NCI-H345 (cell line): ENCODE data around the gene CERCAM.
"Not testable (repeated sequence)": the region's sequence is repeated elsewhere in the genome, so short reads cannot be mapped to it uniquely, and the experiment has no call there.

Experiments used
- DNase-seq: peaks from one replicate; lab custom pipeline; 2025; lab: John Stamatoyannopoulos, UW

CERCAM gene

DNA sequence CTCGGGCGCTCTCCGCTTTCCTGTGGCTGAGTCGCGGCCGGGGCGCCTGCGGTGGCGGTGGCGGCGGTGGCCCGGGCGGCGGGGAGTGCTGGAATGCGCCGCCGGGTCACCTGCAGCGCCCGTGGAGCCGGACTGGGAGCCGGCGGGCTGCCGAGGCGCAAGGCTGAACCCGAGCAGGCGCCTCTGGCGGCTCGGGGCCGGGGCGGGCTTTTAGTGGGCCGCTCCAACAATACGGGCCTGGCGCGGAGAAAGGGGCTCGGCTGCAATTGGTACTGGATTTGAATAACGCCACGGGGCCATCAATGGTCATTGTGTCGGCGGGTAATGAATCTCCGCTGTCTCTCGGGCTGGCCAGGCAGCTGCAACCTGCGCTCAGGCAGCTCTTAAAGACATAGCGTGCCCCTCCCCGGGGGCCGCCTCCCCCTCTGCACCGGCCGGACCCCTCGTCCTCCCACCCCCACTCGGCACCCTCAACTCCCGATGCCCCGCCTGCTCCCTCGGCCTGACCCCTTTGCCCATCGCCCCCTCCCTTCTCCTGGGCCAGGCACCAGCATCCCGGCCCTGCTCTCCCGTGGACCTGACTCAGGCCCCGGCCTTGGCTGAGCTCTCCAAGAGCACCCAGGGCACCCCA is 27.4 kb upstream of the CERCAM start:
- no peak for DNase-seq

DNA sequence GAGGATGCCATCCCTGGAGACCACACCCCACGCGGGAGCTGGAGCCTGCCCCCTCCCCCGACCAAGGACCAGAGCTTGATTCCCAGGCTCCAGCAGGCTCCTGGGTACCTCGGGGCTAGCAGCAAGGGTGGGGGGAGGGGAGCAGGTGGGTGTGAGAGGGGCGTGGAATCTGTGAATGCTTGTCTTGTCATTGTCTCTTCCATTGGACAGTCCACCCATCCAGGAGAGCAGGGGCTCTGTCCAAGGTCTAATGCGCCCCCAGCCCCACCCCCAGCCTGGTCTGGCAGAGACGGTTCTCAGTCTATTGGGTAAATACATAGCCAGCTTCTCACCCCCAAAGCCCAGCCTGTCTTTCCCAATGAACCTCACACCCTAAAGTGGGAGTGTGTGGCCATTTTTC is 26.7 kb upstream of the CERCAM start:
- no peak for DNase-seq

- no peak for DNase-seq
These were observed 26.1 kb upstream of the CERCAM start for GRCh38 chr9:128394379-128395168.

DNA sequence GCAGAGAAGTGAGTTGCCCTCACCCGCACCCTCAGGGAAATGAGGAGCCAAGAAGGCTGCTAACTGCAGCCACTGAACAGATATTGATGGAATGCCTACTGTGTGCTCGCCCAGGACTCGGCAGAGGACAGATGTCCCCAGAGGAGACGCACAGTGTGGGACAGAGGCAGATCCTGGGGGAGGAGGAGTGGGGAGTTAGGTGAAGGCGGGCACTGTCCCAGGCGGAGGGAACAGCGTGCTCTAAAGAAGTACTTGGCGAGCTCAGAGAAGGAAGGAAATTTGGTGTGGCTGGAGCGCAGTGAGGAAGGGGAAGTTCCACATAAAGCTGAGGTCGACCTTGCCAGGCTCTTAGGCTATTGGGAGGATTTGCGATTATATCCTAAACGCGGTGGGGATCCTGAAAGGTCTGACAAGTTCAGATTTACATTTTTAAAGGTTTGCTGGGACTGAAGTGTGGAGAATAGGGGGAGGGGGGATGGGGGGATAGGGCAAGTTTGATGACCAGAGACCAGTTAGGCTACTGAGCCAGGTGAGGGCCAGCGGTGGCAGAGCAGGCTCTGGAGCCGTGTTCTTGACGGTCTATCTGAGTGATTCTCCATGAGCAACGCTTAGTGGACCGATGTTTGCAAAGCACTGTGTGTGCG is 23.6 kb upstream of the CERCAM start:
- no peak for DNase-seq

GRCh38 chr9:128397831-128398230 is 22.8 kb upstream of the CERCAM start:
- DNase-seq = no peak

DNA sequence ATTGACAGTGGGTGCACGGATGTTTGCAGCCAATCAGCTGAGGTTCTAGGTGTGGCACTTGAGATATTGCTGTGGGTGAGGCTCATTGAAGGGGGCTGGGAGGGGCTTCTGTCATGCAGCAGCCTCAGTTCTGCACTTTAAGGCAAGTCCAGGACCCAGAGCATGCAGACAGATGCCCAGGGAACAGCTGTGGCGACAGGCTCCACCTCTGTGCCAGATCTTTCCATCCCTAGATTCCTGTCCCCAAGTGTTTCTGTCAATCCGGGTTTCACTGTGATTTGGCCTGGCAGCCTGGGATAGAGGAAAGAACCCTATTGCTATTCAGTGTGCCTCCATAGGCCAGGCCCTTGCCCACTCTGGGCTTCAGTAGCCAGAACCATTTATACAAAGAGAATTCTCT is 20.8 kb upstream of the CERCAM start:
- DNase-seq = no peak

- no peak for DNase-seq
These were observed 16.1 kb upstream of the CERCAM start for GRCh38 chr9:128404560-128404959.

GRCh38 chr9:128405077-128405779 is 15.4 kb upstream of the CERCAM start:
- no peak for DNase-seq

DNA sequence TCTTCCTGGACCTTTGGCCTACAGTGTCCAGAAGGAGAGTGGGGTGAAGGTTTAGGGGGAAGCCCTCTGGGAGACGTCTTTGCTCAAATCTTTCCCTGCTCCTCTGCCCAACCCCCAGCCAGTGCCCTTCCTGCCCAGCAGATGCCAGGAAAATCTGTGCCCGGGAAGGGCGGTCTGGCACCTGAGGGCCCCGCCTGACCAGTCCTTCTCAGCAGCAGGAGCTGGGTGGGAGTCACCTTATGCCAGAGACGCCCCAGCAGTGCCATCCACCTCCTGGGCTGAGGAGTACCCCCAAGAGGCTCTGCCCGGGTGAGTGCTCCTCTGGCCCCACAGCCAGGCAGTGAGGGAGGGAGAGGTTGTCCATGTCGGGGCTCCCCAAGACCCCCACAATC is 14.9 kb upstream of the CERCAM start:
- no peak for DNase-seq

GRCh38 chr9:128406848-128407391 is 13.7 kb upstream of the CERCAM start:
- DNase-seq = no peak

DNA sequence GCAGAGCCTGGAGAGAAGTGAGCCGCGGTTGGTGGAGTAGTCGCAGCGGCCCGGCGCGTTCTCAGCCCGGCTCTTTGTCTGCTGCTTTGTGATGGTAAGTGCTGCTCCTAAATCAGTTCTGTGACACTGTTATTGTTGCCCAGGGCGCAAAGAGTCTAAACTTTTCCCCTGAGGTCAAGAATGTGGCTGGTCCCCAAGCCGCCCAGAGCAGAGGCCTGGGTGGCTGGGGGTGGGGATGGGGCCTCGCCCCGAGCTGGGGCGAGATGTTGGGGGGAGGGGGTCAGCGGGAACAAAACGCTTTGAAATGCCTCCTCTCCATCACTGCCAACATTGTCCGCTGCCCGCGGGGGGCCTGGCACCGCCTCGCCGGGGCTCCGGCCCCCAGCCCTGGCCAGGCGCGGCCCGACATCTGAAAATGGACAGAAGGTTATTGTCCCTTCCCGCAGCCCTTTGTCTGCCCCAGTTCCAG is 11.7 kb upstream of the CERCAM start:
- no peak for DNase-seq

DNA sequence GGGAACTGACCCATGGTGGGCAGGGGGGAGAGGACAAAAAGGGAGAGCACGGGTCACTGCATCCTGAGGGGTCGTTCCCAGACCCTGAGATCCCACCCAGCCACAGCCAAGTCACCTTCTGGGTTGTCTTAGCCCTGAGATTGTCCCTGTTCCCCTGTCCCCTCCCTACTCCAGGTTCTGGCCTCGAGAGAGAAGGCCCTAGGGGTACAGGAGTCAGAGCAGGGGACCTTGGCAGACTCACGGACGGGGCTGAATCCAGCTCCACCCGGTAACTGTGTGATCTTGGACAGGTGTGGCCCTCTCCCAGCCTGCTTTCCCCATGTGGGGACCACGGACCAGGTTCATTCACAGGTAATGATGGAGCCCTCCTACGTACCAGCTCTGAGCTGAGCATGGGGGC is 11.2 kb upstream of the CERCAM start:
- no peak for DNase-seq

DNA sequence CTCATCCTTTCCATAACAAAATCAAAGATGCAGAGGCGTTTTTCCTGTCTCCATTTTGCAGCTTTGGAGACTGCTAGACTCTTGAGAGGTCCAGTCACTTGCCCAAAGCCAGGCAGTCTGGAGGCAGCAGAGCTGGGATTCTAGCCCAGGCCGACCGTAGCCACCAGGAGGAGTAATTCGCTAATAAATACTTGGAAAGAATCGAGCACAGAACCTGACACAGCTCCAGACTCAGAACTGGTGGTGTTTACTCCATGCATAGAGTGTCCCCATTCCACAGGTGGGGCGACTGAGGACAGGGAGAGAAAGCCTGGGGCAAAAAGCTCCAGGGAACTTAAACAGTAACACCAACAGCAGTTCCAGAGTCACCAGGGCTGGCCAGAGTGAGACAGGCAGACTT is 10.7 kb upstream of the CERCAM start:
- DNase-seq = no peak

- DNase-seq = no peak
These were observed 9.1 kb upstream of the CERCAM start for GRCh38 chr9:128411364-128412119.

GRCh38 chr9:128412120-128412790 is 8.4 kb upstream of the CERCAM start:
- peak; percentile 78 for DNase-seq

DNA sequence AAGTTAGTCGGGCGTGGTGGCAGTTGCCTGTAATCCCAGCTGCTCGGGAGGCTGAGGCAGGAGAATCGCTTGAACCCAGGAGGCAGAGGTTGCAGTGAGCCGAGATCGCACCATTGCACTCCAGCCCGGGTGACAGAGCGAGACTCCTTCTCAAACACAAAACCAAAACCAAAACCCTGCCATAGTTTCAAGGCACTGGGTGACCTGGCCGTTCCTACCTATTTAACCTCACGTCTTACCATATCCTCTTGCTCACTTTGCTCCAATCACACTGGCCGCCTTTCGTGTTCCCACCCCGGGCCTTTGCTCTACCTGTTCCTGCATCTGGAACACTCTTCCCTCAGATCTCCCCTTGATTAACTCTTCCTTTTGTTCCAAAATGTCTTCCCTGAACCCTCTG is 6.9 kb upstream of the CERCAM start:
- DNase-seq = not testable (repeated sequence)

DNA sequence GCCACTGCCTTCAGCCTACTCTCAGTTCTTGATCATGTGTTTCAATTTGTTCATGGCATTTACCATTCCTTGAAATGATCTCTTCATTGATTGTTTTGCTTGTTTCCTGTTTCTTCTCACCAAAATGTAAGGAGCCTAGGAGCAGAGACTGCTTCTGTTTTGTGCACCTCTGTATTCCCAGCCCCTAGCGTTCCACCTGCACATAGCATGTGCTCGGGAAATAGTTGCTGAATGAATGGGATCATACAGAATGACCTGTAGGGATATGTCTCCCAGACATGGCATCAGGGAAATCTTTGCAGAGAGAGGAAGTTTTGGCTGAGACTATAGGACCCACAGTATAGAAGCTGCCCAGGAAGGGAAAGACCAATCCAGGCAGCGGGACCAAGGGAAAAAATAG is 6.2 kb upstream of the CERCAM start:
- no peak for DNase-seq

DNA sequence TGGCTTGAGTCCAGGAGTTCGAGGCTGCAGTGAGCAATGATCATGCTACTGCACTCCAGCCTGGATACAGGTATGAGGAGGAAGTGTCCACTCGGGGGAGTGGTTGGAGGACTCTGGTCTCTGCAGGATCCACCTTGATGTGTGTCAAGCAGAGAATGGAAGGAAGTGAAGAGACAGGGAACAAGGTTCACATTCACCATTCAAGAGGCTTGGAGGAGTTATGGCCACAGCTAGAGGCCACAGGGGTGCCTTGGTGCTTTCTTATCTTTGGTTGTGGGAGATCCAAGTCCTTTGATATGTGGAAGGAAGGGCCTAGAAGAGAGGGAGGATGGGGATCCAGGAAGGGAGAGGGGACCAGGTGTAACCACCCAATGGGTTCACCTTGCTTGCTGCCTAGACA is 5.4 kb upstream of the CERCAM start:
- DNase-seq = no peak

DNA sequence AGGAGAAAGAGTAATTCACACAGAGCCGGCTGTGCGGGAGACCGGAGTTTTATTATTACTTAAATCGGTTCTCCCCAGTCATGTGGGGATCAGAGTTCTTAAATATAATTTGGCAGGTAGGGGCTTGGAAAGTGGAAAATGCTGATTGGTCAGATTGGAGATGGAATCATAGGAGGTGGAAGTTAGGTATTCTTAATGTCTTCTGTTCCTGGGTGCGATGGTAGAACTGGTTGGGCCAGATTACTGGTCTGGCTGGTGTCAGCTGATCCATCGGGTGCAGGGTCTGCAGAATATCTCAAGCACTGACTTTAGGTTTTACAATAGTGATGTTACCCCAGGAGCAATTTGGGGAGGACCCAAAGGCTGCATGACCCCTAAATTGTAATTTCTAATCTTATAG is 4.6 kb upstream of the CERCAM start:
- DNase-seq = no peak

DNA sequence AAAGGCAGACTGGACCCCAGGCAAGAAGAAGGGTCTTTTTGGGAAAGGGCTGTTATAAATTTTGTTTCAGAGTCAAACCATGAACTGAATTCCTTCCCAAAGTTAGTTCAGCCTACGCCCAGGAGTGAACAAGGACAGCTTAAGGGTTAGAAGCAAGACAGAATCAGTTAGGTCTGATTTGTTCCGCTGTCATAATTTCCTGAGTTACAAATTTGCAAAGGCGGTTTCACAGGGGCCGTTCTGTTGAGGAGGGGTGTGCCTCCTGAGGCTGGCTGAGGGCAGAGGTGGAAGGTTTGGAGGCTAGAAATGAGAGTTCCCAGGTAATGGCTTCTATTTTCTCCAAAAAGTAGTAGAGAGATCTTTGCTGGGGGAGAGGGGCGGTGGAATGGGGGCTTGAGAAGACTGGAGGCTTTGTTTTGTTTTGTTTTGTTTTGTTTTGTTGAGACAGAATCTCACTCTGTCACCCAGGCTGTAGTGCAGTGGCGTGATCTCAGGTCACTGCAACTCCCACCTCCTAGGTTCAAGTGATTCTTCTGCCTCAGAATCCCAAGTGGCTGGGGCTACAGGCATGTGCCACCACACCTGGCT is 4.1 kb upstream of the CERCAM start:
- DNase-seq = no peak
